Left ventricle myocardium inferior (tissue), 1 donor: ENCODE measurements around the gene CTSF. TPM values are rescaled to one million over a fixed set of nuclear protein-coding genes. Genes with fewer than 3 reads are reported as not detected.

ENCODE experiments used
- DNase-seq: peaks from one replicate; pipeline ENCODE4 v3.0.0-alpha.2; 2020
- H3K27ac ChIP-seq: fragments of 200-600 bp; replicated peaks from 2 replicates; pipeline ENCODE4 v1.8.0; 2021
- H3K27me3 ChIP-seq: fragments of 200-600 bp; 2 replicates; pipeline ENCODE4 v1.8.0; 2021; ENCODE audit warnings: low read depth
- H3K36me3 ChIP-seq: fragments of 200-600 bp; 2 replicates; pipeline ENCODE4 v1.8.0; 2021
- H3K4me1 ChIP-seq: fragments of 200-600 bp; 2 replicates; pipeline ENCODE4 v1.8.0; 2021
- H3K4me3 ChIP-seq: fragments of 200-600 bp; 2 replicates; pipeline ENCODE4 v1.8.0; 2021; ENCODE audit warnings: mild to moderate bottlenecking, moderate library complexity
- H3K9me3 ChIP-seq: fragments of 200-600 bp; replicated peaks from 2 replicates; pipeline ENCODE4 v1.8.0; 2021
- intact Hi-C: fragments of 100-400 bp; cut with micrococcal nuclease; formaldehyde crosslinking; loops from one replicate; pipeline ENCODE4 v1.11.0; 2022
- total RNA-seq: library from RNA; stranded (reverse); fragmentation: NEBNext Ultra II Directional; extraction: Animal tissue kit (Norgen Biotek cat#: 25700); gene quantifications from one replicate; pipeline ENCODE4 v1.2.1, GENCODE V29; 2021
- TF ChIP-seq, protein P1 (sequence below): fragments of 200-600 bp; IDR thresholded peaks from 2 replicates; pipeline ENCODE4 v1.8.0; 2021; ENCODE audit warnings: antibody characterized with exemption, mild to moderate bottlenecking, borderline replicate concordance
- donor health status: DM: no; HTN: yes; CAD: no; lungs with severe emphysema.

Gene CTSF
- total RNA-seq, 1 donor from 2014 or later = 48.6 TPM

DNA sequence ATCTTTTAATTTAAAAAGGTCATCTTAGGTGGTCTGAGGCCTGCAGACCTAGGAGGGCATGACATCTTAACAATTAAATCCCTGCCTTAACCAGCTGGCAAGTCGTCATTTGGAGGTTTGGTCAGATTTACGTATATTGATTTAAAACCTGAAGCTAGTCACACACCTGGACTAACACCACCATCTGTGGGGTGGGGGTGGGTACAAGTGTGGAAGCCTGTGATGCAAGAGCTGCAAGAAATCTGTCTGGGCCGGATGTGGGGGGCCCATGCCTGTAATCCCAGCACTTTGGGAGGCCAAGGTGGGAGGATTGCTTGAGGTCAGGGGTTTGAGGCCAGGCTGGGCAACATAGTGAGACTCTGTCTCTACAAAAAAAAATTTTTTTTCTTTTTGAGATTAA, 12.9 kb upstream of the CTSF start:
- no peaks in the 10 kb centered on the region for H3K36me3 ChIP-seq
- H3K9me3 ChIP-seq = peaks cover 9% of the 10 kb centered on the region
- H3K27me3 ChIP-seq = no peaks in the 10 kb centered on the region
- no peak for DNase-seq
- H3K4me1 ChIP-seq = peaks cover 6% of the 10 kb centered on the region
- intact Hi-C loops = loop anchor here (5.0 kb wide), 1 partner anchor 96 kb away; the partner anchor contains the start of gene RBM4B
- TF ChIP-seq, protein P1, sequence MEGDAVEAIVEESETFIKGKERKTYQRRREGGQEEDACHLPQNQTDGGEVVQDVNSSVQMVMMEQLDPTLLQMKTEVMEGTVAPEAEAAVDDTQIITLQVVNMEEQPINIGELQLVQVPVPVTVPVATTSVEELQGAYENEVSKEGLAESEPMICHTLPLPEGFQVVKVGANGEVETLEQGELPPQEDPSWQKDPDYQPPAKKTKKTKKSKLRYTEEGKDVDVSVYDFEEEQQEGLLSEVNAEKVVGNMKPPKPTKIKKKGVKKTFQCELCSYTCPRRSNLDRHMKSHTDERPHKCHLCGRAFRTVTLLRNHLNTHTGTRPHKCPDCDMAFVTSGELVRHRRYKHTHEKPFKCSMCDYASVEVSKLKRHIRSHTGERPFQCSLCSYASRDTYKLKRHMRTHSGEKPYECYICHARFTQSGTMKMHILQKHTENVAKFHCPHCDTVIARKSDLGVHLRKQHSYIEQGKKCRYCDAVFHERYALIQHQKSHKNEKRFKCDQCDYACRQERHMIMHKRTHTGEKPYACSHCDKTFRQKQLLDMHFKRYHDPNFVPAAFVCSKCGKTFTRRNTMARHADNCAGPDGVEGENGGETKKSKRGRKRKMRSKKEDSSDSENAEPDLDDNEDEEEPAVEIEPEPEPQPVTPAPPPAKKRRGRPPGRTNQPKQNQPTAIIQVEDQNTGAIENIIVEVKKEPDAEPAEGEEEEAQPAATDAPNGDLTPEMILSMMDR = no peak
- no peak overlapping the region for H3K4me3 ChIP-seq
- no peak overlapping the region for H3K27ac ChIP-seq

DNA sequence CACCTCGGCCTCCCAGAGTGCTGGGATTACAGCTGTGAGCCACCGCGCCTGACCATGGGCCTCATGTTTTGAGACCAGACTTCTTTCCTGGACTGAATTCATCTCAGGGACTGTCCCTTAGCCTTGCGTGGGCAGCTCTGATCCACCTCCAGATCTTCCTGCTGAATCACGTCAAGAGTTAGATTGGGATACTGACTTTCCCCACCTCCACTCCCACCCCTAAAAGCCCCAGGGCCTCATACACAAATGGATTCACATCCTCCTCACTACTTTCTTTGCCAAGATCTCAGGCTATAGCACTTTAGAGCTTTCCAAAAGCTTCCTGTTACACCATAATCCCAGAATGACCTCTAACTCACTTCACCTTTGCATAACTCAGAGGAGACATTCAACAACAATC, 12.4 kb upstream of the CTSF start:
- Histone ChIP-seq H3K9me3 (peaks cover 9% of the 10 kb centered on the region), H3K4me3 (no peak overlapping the region), H3K4me1 (peaks cover 6% of the 10 kb centered on the region), H3K27me3 (no peaks in the 10 kb centered on the region), H3K27ac (no peak overlapping the region), H3K36me3 (no peaks in the 10 kb centered on the region)
- intact Hi-C loops = loop anchor here (5.0 kb wide), 1 partner anchor 96 kb away; the partner anchor contains the start of gene RBM4B
- no peak for DNase-seq
- TF ChIP-seq, protein P1 = no peak

DNA sequence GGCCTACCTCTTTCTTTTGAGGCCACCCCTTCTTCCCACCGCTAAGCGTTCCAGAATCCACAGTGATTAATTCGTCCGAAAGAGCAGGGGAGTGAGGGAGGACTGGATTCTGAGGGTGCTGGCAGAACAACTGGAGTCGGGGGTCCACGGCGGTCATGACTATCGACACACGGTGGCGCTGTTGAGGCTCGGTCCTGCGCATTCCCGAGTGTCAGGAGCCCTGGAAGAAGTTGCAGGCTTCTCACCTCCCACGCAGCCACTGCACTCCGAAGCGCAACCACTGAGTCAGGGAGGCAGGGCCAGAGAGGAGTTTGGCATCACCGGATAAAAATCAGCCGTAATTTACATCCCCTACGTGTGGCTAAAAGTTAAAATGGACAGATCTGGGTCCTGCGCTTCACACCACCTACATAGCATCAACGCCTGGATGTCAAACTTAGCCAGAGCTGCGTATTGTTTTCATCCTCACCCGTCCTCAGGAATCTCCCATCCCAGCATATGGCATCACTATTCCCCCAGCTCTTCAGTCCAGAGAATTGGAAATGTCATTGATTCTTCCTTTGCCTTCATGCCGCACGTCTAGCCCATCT, 10.7 kb upstream of the CTSF start:
- intact Hi-C loops = no loop called here
- peak; percentile 80 for DNase-seq

DNA sequence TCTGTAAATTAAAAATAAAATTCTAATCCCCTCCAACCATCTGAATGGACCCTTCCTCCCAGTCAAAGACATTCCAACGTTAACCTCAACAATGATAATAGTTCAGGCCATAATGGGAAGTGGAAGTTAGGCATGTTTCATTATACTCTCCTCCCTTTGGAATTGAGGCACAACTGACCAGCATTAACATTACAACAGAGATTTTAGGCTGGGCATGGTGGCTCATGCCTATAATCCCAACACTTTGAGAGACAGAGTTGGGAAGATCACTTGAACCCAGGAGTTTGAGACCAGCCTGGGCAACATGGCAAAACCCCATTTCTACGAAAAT, 2.4 kb upstream of the CTSF start:
- intact Hi-C loops = no loop called here
- H3K27me3 ChIP-seq = no peaks in the 10 kb centered on the region
- no peaks in the 10 kb centered on the region for H3K9me3 ChIP-seq
- H3K4me3 ChIP-seq = no peak overlapping the region
- TF ChIP-seq, protein P1 = no peak
- H3K27ac ChIP-seq = no peak overlapping the region
- peaks cover 17% of the 10 kb centered on the region for H3K4me1 ChIP-seq
- no peaks in the 10 kb centered on the region for H3K36me3 ChIP-seq
- DNase-seq = no peak

More for the DNA sequence above, 10.7 kb upstream of the CTSF start:
- Histone ChIP-seq H3K27ac (no peak overlapping the region), H3K4me1 (peaks cover 6% of the 10 kb centered on the region), H3K9me3 (peaks cover 9% of the 10 kb centered on the region), H3K36me3 (no peaks in the 10 kb centered on the region), H3K4me3 (no peak overlapping the region), H3K27me3 (no peaks in the 10 kb centered on the region)
- TF ChIP-seq, protein P1 = peak; percentile 89

DNA sequence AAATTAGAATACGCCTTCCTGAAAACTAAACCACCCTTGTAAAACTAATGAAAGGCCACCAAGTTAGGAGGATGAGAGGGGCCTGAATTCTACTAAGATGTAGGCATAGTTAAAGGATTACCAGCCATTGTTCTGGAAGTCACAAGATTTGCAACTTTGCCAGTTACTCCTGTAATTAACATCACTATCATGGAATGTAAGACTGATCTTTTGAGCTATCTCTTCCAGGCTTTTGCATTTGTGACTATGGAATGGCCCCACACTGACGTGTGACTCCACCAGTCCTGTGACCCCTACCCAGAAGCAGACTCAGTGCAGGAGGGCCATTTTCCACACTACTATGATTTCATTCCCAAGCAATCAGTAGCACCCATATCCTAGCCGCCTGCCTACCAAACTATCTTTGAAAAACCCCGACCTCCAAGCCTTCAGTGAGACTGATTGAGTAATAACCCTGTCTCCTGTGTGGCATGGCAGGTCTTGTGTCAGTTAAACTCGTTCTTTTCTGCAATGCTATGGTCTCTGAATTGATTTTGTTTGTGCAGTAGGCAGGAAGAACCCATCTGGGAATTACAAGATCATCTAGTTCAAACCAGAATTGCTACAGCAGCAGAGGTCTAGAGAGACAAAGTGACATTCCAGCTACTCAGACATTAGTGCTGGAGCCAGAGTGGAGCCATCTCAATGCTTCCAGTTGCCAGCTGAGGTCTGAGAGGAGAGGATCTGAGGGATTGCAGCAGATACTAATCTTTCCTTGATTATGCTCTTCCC, 1.9 kb upstream of the CTSF start:
- H3K9me3 ChIP-seq = no peaks in the 10 kb centered on the region
- no peaks in the 10 kb centered on the region for H3K36me3 ChIP-seq
- H3K4me3 ChIP-seq = no peak overlapping the region
- TF ChIP-seq, protein P1 = no peak
- peaks cover 17% of the 10 kb centered on the region for H3K4me1 ChIP-seq
- intact Hi-C loops = no loop called here
- no peak overlapping the region for H3K27ac ChIP-seq
- no peaks in the 10 kb centered on the region for H3K27me3 ChIP-seq
- DNase-seq = no peak
